IMR-90 (cell line): ENCODE results near the gene FNDC3A. TPM values are rescaled to one million over a fixed set of nuclear protein-coding genes. Genes with fewer than 3 reads are reported as not detected.

Experiments
- ATAC-seq: fragments of 200-7000 bp; cut with Tn5 transposase; 2 replicates; pipeline ENCODE4 v1.9.1; 2020; ENCODE audit warnings: low read depth, mild to moderate bottlenecking, moderate library complexity
- BruUV-seq: library from RNA; stranded (reverse); fragments of 400-500 nt; replicated peaks from 2 replicates; lab custom pipeline; 2021; lab: Mats Ljungman, UMichigan
- CTCF ChIA-PET: fragments of 300-600 bp; formaldehyde crosslinking; extraction: SDS; loops from one replicate; lab custom pipeline; 2021; ENCODE audit warnings: antibody characterized with exemption; lab: Yijun Ruan, JAX
- POLR2A ChIA-PET: fragments of 300-600 bp; sonication (Branson Sonifier 250); formaldehyde crosslinking; loops from one replicate; lab custom pipeline; 2022; ENCODE audit warnings: antibody characterized with exemption; ENCODE audit not compliant: unreplicated experiment; lab: Charles Lee
- DNase-seq: peaks from one replicate; pipeline ENCODE4 v3.0.0; 2013
- H2AFZ ChIP-seq: replicated peaks from 2 replicates; pipeline ENCODE3; 2013; ENCODE audit warnings: low read length, mild to moderate bottlenecking; ENCODE audit not compliant: poor library complexity
- H2AK5ac ChIP-seq: 2 replicates; pipeline ENCODE4 v1.6.1; 2013; ENCODE audit warnings: low read depth, low read length, inconsistent platforms
- H2AK9ac ChIP-seq: replicated peaks from 2 replicates; pipeline ENCODE3; 2013; ENCODE audit warnings: mild to moderate bottlenecking, low read depth, low read length, moderate library complexity; ENCODE audit not compliant: poor library complexity
- H2BK120ac ChIP-seq: 2 replicates; pipeline ENCODE4 v1.6.1; 2013; ENCODE audit warnings: low read depth, low read length, inconsistent platforms
- H2BK15ac ChIP-seq: 3 replicates; pipeline ENCODE4 v1.6.1; 2013; ENCODE audit warnings: low read depth, low read length, inconsistent platforms
- H2BK20ac ChIP-seq: 2 replicates; pipeline ENCODE4 v1.6.1; 2013; ENCODE audit warnings: low read depth, mild to moderate bottlenecking, inconsistent platforms, low read length, moderate library complexity
- H2BK5ac ChIP-seq: 2 replicates; pipeline ENCODE4 v1.6.1; 2013; ENCODE audit warnings: mild to moderate bottlenecking, low read depth, low read length, inconsistent platforms; ENCODE audit not compliant: poor library complexity, severe bottlenecking
- H3K14ac ChIP-seq: replicated peaks from 2 replicates; pipeline ENCODE4 v1.6.1; 2013; ENCODE audit warnings: low read depth, low read length, inconsistent platforms
- H3K18ac ChIP-seq: 2 replicates; pipeline ENCODE4 v1.6.1; 2013; ENCODE audit warnings: low read depth, low read length, control low read depth
- H3K23ac ChIP-seq: 2 replicates; pipeline ENCODE4 v1.6.1; 2013; ENCODE audit warnings: low read depth, low read length, inconsistent platforms
- H3K27ac ChIP-seq: 2 replicates; pipeline ENCODE4 v1.5.1; 2013; ENCODE audit warnings: mild to moderate bottlenecking, control low read depth, low read length; ENCODE audit not compliant: insufficient read depth
- H3K27me3 ChIP-seq: 2 replicates; pipeline ENCODE4 v1.6.1; 2013; ENCODE audit warnings: low read length; ENCODE audit not compliant: control insufficient read depth, insufficient read depth
- H3K36me3 ChIP-seq: 2 replicates; pipeline ENCODE4 v1.6.1; 2013; ENCODE audit warnings: low read length, mixed read lengths; ENCODE audit not compliant: control insufficient read depth, insufficient read depth
- H3K4ac ChIP-seq: 2 replicates; pipeline ENCODE4 v1.6.1; 2013; ENCODE audit warnings: low read depth, low read length, inconsistent platforms
- H3K4me1 ChIP-seq: 2 replicates; pipeline ENCODE4 v1.6.1; 2013; ENCODE audit warnings: low read length, mixed read lengths; ENCODE audit not compliant: control insufficient read depth, insufficient read depth
- H3K4me2 ChIP-seq: 2 replicates; pipeline ENCODE4 v1.6.1; 2013; ENCODE audit warnings: low read depth, mild to moderate bottlenecking, control low read depth, low read length, moderate library complexity
- H3K4me3 ChIP-seq: 2 replicates; pipeline ENCODE4 v1.5.1; 2013; ENCODE audit warnings: low read depth, mild to moderate bottlenecking, control low read depth, low read length, moderate library complexity; ENCODE audit not compliant: insufficient read depth
- H3K56ac ChIP-seq: 2 replicates; pipeline ENCODE4 v1.6.1; 2013; ENCODE audit warnings: low read length, inconsistent platforms; ENCODE audit not compliant: insufficient read depth; ENCODE audit errors: extremely low read depth
- H3K79me1 ChIP-seq, 2 experiments: 2 replicates each; pipeline ENCODE4 v1.6.1; 2013; ENCODE audit warnings: low read length in 2 of 2, inconsistent platforms in 1 of 2, low read depth in 1 of 2
- H3K9ac ChIP-seq: 2 replicates; pipeline ENCODE4 v1.6.1; 2013; ENCODE audit warnings: low read depth, low read length, control low read depth
- H3K9me1 ChIP-seq: 2 replicates; pipeline ENCODE4 v1.6.1; 2013; ENCODE audit warnings: low read length, inconsistent platforms; ENCODE audit not compliant: insufficient read depth
- H3K9me3 ChIP-seq: 2 replicates; pipeline ENCODE4 v1.6.1; 2013; ENCODE audit warnings: low read length; ENCODE audit not compliant: control insufficient read depth, insufficient read depth
- H4K20me1 ChIP-seq: 2 replicates; pipeline ENCODE4 v1.6.1; 2013; ENCODE audit warnings: low read length, inconsistent platforms; ENCODE audit not compliant: insufficient read depth
- H4K5ac ChIP-seq: 2 replicates; pipeline ENCODE4 v1.6.1; 2013; ENCODE audit warnings: mild to moderate bottlenecking, low read depth, low read length, control low read depth
- H4K8ac ChIP-seq, 2 experiments: 2 replicates each; pipeline ENCODE4 v1.6.1; 2013; ENCODE audit warnings: low read depth in 2 of 2, low read length in 2 of 2, control low read depth in 1 of 2, inconsistent platforms in 1 of 2
- H4K91ac ChIP-seq: 2 replicates; pipeline ENCODE4 v1.6.1; 2013; ENCODE audit warnings: low read depth, low read length, inconsistent platforms; ENCODE audit not compliant: insufficient read depth
- BHLHE40 ChIP-seq: fragments of 150-350 bp; IDR thresholded peaks from 2 replicates; pipeline ENCODE4 v1.6.1; 2016; ENCODE audit warnings: mild to moderate bottlenecking, low read depth, low read length
- CEBPB ChIP-seq: IDR thresholded peaks from 2 replicates; pipeline ENCODE4 v1.6.1; 2012; ENCODE audit warnings: low read depth, low read length, improper control_type of control experiment
- CHD1 ChIP-seq: IDR thresholded peaks from 2 replicates; pipeline ENCODE4 v1.6.1; 2012; ENCODE audit warnings: low read depth, low read length, improper control_type of control experiment
- CTCF ChIP-seq: conservative IDR thresholded peaks from 2 replicates; pipeline ENCODE4 v1.5.1; 2012; ENCODE audit warnings: mild to moderate bottlenecking, low read depth, low read length, improper control_type of control experiment
- ELK1 ChIP-seq: fragments of 150-350 bp; IDR thresholded peaks from 2 replicates; pipeline ENCODE4 v1.6.1; 2016; ENCODE audit warnings: low read depth, mild to moderate bottlenecking, low read length, moderate library complexity, borderline replicate concordance
- FOS ChIP-seq: fragments of 150-350 bp; IDR thresholded peaks from 2 replicates; pipeline ENCODE4 v1.6.1; 2016; ENCODE audit warnings: low read depth, low read length
- MAFK ChIP-seq: IDR thresholded peaks from 2 replicates; pipeline ENCODE4 v1.6.1; 2012; ENCODE audit warnings: low read depth, low read length, improper control_type of control experiment
- MAZ ChIP-seq: IDR thresholded peaks from 2 replicates; pipeline ENCODE4 v1.6.1; 2012; ENCODE audit warnings: low read depth, mild to moderate bottlenecking, low read length, improper control_type of control experiment, moderate library complexity, borderline replicate concordance
- MXI1 ChIP-seq: IDR thresholded peaks from 2 replicates; pipeline ENCODE4 v1.6.1; 2012; ENCODE audit warnings: low read depth, mild to moderate bottlenecking, low read length, moderate library complexity, borderline replicate concordance
- NFE2L2 ChIP-seq: fragments of 150-350 bp; IDR thresholded peaks from 2 replicates; pipeline ENCODE4 v1.6.1; 2016; ENCODE audit warnings: low read depth, mild to moderate bottlenecking, low read length
- POLR2A ChIP-seq: IDR thresholded peaks from 2 replicates; pipeline ENCODE4 v1.6.1; 2012; ENCODE audit warnings: mild to moderate bottlenecking, low read depth, low read length
- RAD21 ChIP-seq: IDR thresholded peaks from 2 replicates; pipeline ENCODE4 v1.6.1; 2012; ENCODE audit warnings: low read length, improper control_type of control experiment
- RCOR1 ChIP-seq: IDR thresholded peaks from 2 replicates; pipeline ENCODE4 v1.6.1; 2012; ENCODE audit warnings: mild to moderate bottlenecking, low read length, improper control_type of control experiment; ENCODE audit not compliant: insufficient replicate concordance
- RFX5 ChIP-seq: IDR thresholded peaks from 2 replicates; pipeline ENCODE4 v1.8.0; 2012; ENCODE audit warnings: low read depth, mild to moderate bottlenecking, low read length, moderate library complexity
- SMC3 ChIP-seq: fragments of 150-350 bp; IDR thresholded peaks from 2 replicates; pipeline ENCODE4 v1.6.1; 2016; ENCODE audit warnings: low read depth, mild to moderate bottlenecking, antibody characterized with exemption, low read length, moderate library complexity
- USF2 ChIP-seq: fragments of 150-350 bp; IDR thresholded peaks from 2 replicates; pipeline ENCODE4 v1.6.1; 2017; ENCODE audit warnings: mild to moderate bottlenecking, antibody characterized with exemption, low read length, low read depth
- dilution Hi-C: fragments of 300-500 bp; cut with HindIII; formaldehyde crosslinking; loops from one replicate; pipeline ENCODE4 v1.14.3; 2018; ENCODE audit warnings: low sequenced_read_pairs; ENCODE audit not compliant: unreplicated experiment
- in situ Hi-C: fragments of 300-500 bp; cut with MboI; formaldehyde crosslinking; loops from 3 replicates; pipeline ENCODE4 v1.14.3; 2019; ENCODE audit warnings: low sequenced_read_pairs, inconsistent platforms, mixed read lengths
- intact Hi-C: fragments of 100-400 bp; cut with micrococcal nuclease; formaldehyde crosslinking; loops from 2 replicates; pipeline ENCODE4 v1.10.0; 2022
- polyA plus RNA-seq, 3 experiments: library from polyadenylated mRNA; depleted of rRNA; stranded (reverse); fragments of >200 nt; gene quantifications; 2 replicates each; pipeline ENCODE4 v1.2.3, GENCODE V29; 2012; ENCODE audit warnings: low replicate concordance in 1 of 3
- total RNA-seq: library from RNA; depleted of rRNA; stranded (reverse); fragments of >200 nt; gene quantifications from 2 replicates; pipeline ENCODE4 v1.2.3, GENCODE V29; 2012

Gene FNDC3A
- total and polyA plus RNA-seq, 2 of the 4 experiments (the other 2 are of a cell fraction): 29.2 to 60.4 TPM

- no TSS peak for BruUV-seq
- no peak overlapping the region for H3K56ac ChIP-seq
- H3K9me3 ChIP-seq: no peaks in the 10 kb centered on the region
- dilution Hi-C loops: no loop called here
- ChIA-PET CTCF (no interaction called here), POLR2A (no interaction called here)
- peaks cover 3% of the 10 kb centered on the region for H3K4me1 ChIP-seq
- no peak overlapping the region for H3K4ac ChIP-seq
- H3K9me1 ChIP-seq: peaks cover 4% of the 10 kb centered on the region; the same call in 1 of the 2 replicates
- no peak overlapping the region for H2AFZ ChIP-seq
- no peak overlapping the region for H2BK15ac ChIP-seq
- H2BK5ac ChIP-seq: peak overlapping the region; percentile 35
- intact Hi-C loops: loop anchor here (2.0 to 10.0 kb wide), 2 partner anchors 134 to 336 kb away; no protein-coding TSS in a partner anchor
- 0 out of 4 replicates have a peak overlapping the region, but pooled peaks of 1 of the 2 experiments have one; percentile 42 for H4K8ac ChIP-seq
- no peaks in the 10 kb centered on the region for H4K20me1 ChIP-seq
- no peak overlapping the region; the same call in 1 of the 2 replicates for H3K18ac ChIP-seq
- H3K36me3 ChIP-seq: peaks cover 6% of the 10 kb centered on the region
- ATAC-seq: 0 out of 2 replicates have a peak, but pooled peaks have one; percentile 10
- H3K27me3 ChIP-seq: no peaks in the 10 kb centered on the region
- DNase-seq: peak; percentile 12
- no peak overlapping the region for H3K23ac ChIP-seq
- in situ Hi-C loops: no loop called here
- TF ChIP-seq RAD21 (no peak), RCOR1 (no peak), USF2 (no peak), RFX5 (no peak), FOS (no peak), CEBPB (no peak), ELK1 (no peak), CTCF (no peak), MAZ (no peak), CHD1 (no peak), NFE2L2 (no peak), SMC3 (no peak), MAFK (no peak), MXI1 (no peak), POLR2A (no peak), BHLHE40 (no peak)
- H3K4me2 ChIP-seq: peak overlapping the region; percentile 95
- no peak overlapping the region for H2BK20ac ChIP-seq
- peak overlapping the region; percentile 84 for H3K4me3 ChIP-seq
- H2AK5ac ChIP-seq: no peak overlapping the region
- no peak overlapping the region for H3K14ac ChIP-seq
- H4K91ac ChIP-seq: no peak overlapping the region
- H3K79me1 ChIP-seq: peaks cover 16 to 37% of the 10 kb centered on the region in 2 experiments
- no peak overlapping the region; the same call in 1 of the 2 replicates for H3K9ac ChIP-seq
- no peak overlapping the region for H3K27ac ChIP-seq
- no peak overlapping the region for H2AK9ac ChIP-seq
- H4K5ac ChIP-seq: no peak overlapping the region
- no peak overlapping the region for H2BK120ac ChIP-seq
These were observed 135.1 kb downstream of the FNDC3A start for GRCh38 chr13:49110913-49111170.
